GM21619 (cell line): ENCODE data around the gene SSH2.

Experiments used
- ATAC-seq: cut with Tn5 transposase; IDR thresholded peaks from one replicate; pipeline ENCODE4 v1.9.1; 2021; ENCODE audit not compliant: unreplicated experiment

SSH2 gene

GRCh38 chr17:29713626-29714025 is 216.4 kb downstream of the SSH2 start:
- ATAC-seq = no peak

GRCh38 chr17:29711588-29712385 is 218.2 kb downstream of the SSH2 start:
- no peak for ATAC-seq

- no peak for ATAC-seq
Measured at GRCh38 chr17:29710891-29711418, 219.1 kb downstream of the SSH2 start.

- ATAC-seq = no peak
Measured at GRCh38 chr17:29710520-29710884, 219.5 kb downstream of the SSH2 start.

- ATAC-seq = no peak
Measured at GRCh38 chr17:29709866-29710519, 220.0 kb downstream of the SSH2 start.

GRCh38 chr17:29707212-29707571 is 222.8 kb downstream of the SSH2 start:
- no peak for ATAC-seq

- no peak for ATAC-seq
Measured at GRCh38 chr17:29706045-29706431, 224.0 kb downstream of the SSH2 start.

- ATAC-seq = no peak
Measured at GRCh38 chr17:29705386-29705785, 224.6 kb downstream of the SSH2 start.

GRCh38 chr17:29699283-29699682 is 230.7 kb downstream of the SSH2 start:
- no peak for ATAC-seq

GRCh38 chr17:29698837-29699236 is 231.2 kb downstream of the SSH2 start:
- no peak for ATAC-seq

GRCh38 chr17:29698019-29698777 is 231.8 kb downstream of the SSH2 start:
- ATAC-seq = no peak

GRCh38 chr17:29697371-29697770 is 232.7 kb downstream of the SSH2 start:
- ATAC-seq = no peak

- ATAC-seq = no peak
Measured at GRCh38 chr17:29694918-29695563, 235.0 kb downstream of the SSH2 start.

GRCh38 chr17:29693751-29694150 is 236.3 kb downstream of the SSH2 start:
- ATAC-seq = no peak

- ATAC-seq = no peak
Measured at GRCh38 chr17:29687596-29687995, 242.4 kb downstream of the SSH2 start.

- ATAC-seq = no peak
Measured at GRCh38 chr17:29686993-29687590, 242.9 kb downstream of the SSH2 start.

- ATAC-seq = no peak
Measured at GRCh38 chr17:29683481-29683880, 246.5 kb downstream of the SSH2 start.

- ATAC-seq = no peak
Measured at GRCh38 chr17:29682987-29683386, 247.0 kb downstream of the SSH2 start.

GRCh38 chr17:29682054-29682453 is 248.0 kb downstream of the SSH2 start:
- no peak for ATAC-seq

- ATAC-seq = no peak
Measured at GRCh38 chr17:29677824-29678223, 252.2 kb downstream of the SSH2 start.
